Trophoblast cell (in vitro differentiated cells and primary cell): Measurements from ENCODE around the gene TDRD3.
"Not testable (repeated sequence)": the region's sequence is repeated elsewhere in the genome, so short reads cannot be mapped to it uniquely, and the experiment has no call there.

ENCODE experiments used
- DNase-seq, 2 donors: peaks; one replicate each; pipeline ENCODE4 v3.0.0-alpha.2; 2016
- H2AFZ ChIP-seq: 2 replicates; pipeline ENCODE4 v1.6.1; 2013; ENCODE audit warnings: low read length, moderate library complexity, mild to moderate bottlenecking; ENCODE audit not compliant: insufficient read depth, poor library complexity
- H2AK5ac ChIP-seq: 2 replicates; pipeline ENCODE4 v1.6.1; 2013; ENCODE audit warnings: mild to moderate bottlenecking, low read length
- H2BK120ac ChIP-seq: 2 replicates; pipeline ENCODE4 v1.6.1; 2013; ENCODE audit warnings: low read length, mild to moderate bottlenecking, moderate library complexity; ENCODE audit not compliant: insufficient read depth, poor library complexity
- H2BK12ac ChIP-seq: 2 replicates; pipeline ENCODE4 v1.6.1; 2013; ENCODE audit warnings: mild to moderate bottlenecking, low read length, moderate library complexity
- H2BK5ac ChIP-seq: 2 replicates; pipeline ENCODE4 v1.6.1; 2013; ENCODE audit warnings: low read length, low read depth, moderate library complexity, mild to moderate bottlenecking; ENCODE audit not compliant: poor library complexity
- H3K14ac ChIP-seq: 2 replicates; pipeline ENCODE4 v1.6.1; 2013; ENCODE audit warnings: mild to moderate bottlenecking, low read length
- H3K18ac ChIP-seq: 2 replicates; pipeline ENCODE4 v1.6.1; 2013; ENCODE audit warnings: mild to moderate bottlenecking, low read length
- H3K23ac ChIP-seq: 2 replicates; pipeline ENCODE4 v1.6.1; 2013; ENCODE audit warnings: low read length
- H3K27ac ChIP-seq: 2 replicates; pipeline ENCODE4 v1.5.1; 2013; ENCODE audit warnings: low read depth, mild to moderate bottlenecking, inconsistent platforms, low read length, moderate library complexity
- H3K27me3 ChIP-seq: 2 replicates; pipeline ENCODE4 v1.6.1; 2013; ENCODE audit warnings: inconsistent platforms, mild to moderate bottlenecking, low read length, moderate library complexity; ENCODE audit not compliant: insufficient read depth
- H3K36me3 ChIP-seq, 2 experiments: 1 replicate in 1 of 2; 2 replicates in 1 of 2; pipeline ENCODE4 v1.6.1; 2013; ENCODE audit warnings: low read length in 2 of 2, mild to moderate bottlenecking in 2 of 2, moderate library complexity in 1 of 2; ENCODE audit not compliant: insufficient read depth in 2 of 2, control insufficient read depth in 1 of 2
- H3K4ac ChIP-seq: 2 replicates; pipeline ENCODE4 v1.6.1; 2013; ENCODE audit warnings: low read depth, mild to moderate bottlenecking, low read length, moderate library complexity
- H3K4me1 ChIP-seq, 2 experiments: 1 replicate in 1 of 2; 2 replicates in 1 of 2; pipeline ENCODE4 v1.6.1; 2013; ENCODE audit warnings: low read length in 2 of 2, mild to moderate bottlenecking in 2 of 2, moderate library complexity in 1 of 2; ENCODE audit not compliant: insufficient read depth in 2 of 2, control insufficient read depth in 1 of 2
- H3K4me2 ChIP-seq: 2 replicates; pipeline ENCODE4 v1.6.1; 2013; ENCODE audit warnings: inconsistent platforms, mild to moderate bottlenecking, low read length, moderate library complexity
- H3K4me3 ChIP-seq: 2 replicates; pipeline ENCODE4 v1.5.1; 2013; ENCODE audit warnings: mild to moderate bottlenecking, low read depth, low read length, inconsistent platforms
- H3K79me1 ChIP-seq: one replicate; pipeline ENCODE4 v1.6.1; 2013; ENCODE audit warnings: low read length
- H3K79me2 ChIP-seq: 2 replicates; pipeline ENCODE4 v1.6.1; 2013; ENCODE audit warnings: low read length, mild to moderate bottlenecking; ENCODE audit not compliant: control insufficient read depth, insufficient read depth, poor library complexity
- H3K9ac ChIP-seq: 2 replicates; pipeline ENCODE4 v1.6.1; 2013; ENCODE audit warnings: mild to moderate bottlenecking, low read length
- H3K9me3 ChIP-seq: 2 replicates; pipeline ENCODE4 v1.6.1; 2013; ENCODE audit warnings: low read depth, mild to moderate bottlenecking, control low read depth, inconsistent platforms, low read length; ENCODE audit not compliant: insufficient read depth
- H4K12ac ChIP-seq: 2 replicates; pipeline ENCODE4 v1.6.1; 2013; ENCODE audit warnings: low read depth, mild to moderate bottlenecking, low read length, moderate library complexity
- H4K8ac ChIP-seq: 2 replicates; pipeline ENCODE4 v1.6.1; 2013; ENCODE audit warnings: low read depth, mild to moderate bottlenecking, low read length, moderate library complexity
- H4K91ac ChIP-seq: one replicate; pipeline ENCODE4 v1.6.1; 2013; ENCODE audit warnings: low read depth, mild to moderate bottlenecking, low read length, moderate library complexity
- WGBS: extraction: QIAGEN DNeasy Blood & Tissue Kit; methylation state at CpG from one replicate; pipeline ENCODE4 v1.1.7; 2013; ENCODE audit warnings: missing lambda C conversion rate; ENCODE audit not compliant: insufficient read length, insufficient coverage; ENCODE audit errors: extremely low coverage; 5-methylcytosine and 5-hydroxymethylcytosine counted together

TDRD3 gene

GRCh38 chr13:60407852-60408251 is 10.8 kb downstream of the TDRD3 start:
- no CpG with 5 or more reads among the region's 11 CpGs for WGBS
- H2AFZ ChIP-seq, DNase-seq, H3K18ac ChIP-seq, H3K27ac ChIP-seq, H2BK12ac ChIP-seq, H3K23ac ChIP-seq, H3K27me3 ChIP-seq, H4K12ac ChIP-seq, H2AK5ac ChIP-seq, H3K9me3 ChIP-seq, H3K4ac ChIP-seq, H3K36me3 ChIP-seq, H2BK5ac ChIP-seq, H3K4me3 ChIP-seq, H2BK120ac ChIP-seq, H3K9ac ChIP-seq, H4K8ac ChIP-seq, H3K79me1 ChIP-seq, H3K79me2 ChIP-seq, H4K91ac ChIP-seq, H3K4me1 ChIP-seq, H3K14ac ChIP-seq, H3K4me2 ChIP-seq: not testable (repeated sequence)

GRCh38 chr13:60409574-60410292 is 12.7 kb downstream of the TDRD3 start:
- H2BK5ac ChIP-seq, DNase-seq: not testable (repeated sequence)
- WGBS = no CpG with 5 or more reads among the region's 4 CpGs

GRCh38 chr13:60410299-60410698 is 13.3 kb downstream of the TDRD3 start:
- no peak overlapping the region for H2AK5ac ChIP-seq
- H2BK120ac ChIP-seq = no peak overlapping the region
- no peak overlapping the region for H2BK12ac ChIP-seq
- no peaks in the 10 kb centered on the region for H3K79me1 ChIP-seq
- no peak overlapping the region for H4K91ac ChIP-seq
- no peak overlapping the region for H3K4me3 ChIP-seq
- no peak overlapping the region for H3K23ac ChIP-seq
- no peaks in the 10 kb centered on the region for H3K9me3 ChIP-seq
- no peak overlapping the region for H4K8ac ChIP-seq
- no peak overlapping the region for H2BK5ac ChIP-seq
- H3K18ac ChIP-seq = no peak overlapping the region
- H3K9ac ChIP-seq = no peak overlapping the region
- H4K12ac ChIP-seq = no peak overlapping the region
- H3K36me3 ChIP-seq = peaks cover 0 to 2% of the 10 kb centered on the region in 2 experiments
- H3K79me2 ChIP-seq = no peaks in the 10 kb centered on the region
- no peaks in the 10 kb centered on the region for H3K4me1 ChIP-seq
- no peak overlapping the region for H2AFZ ChIP-seq
- no peak overlapping the region for H3K4me2 ChIP-seq
- WGBS = no CpG with 5 or more reads among the region's 3 CpGs
- no peak overlapping the region for H3K4ac ChIP-seq
- no peak overlapping the region for H3K27ac ChIP-seq
- H3K14ac ChIP-seq = no peak overlapping the region
- DNase-seq = no peak
- no peaks in the 10 kb centered on the region for H3K27me3 ChIP-seq

More at GRCh38 chr13:60409574-60410292, 12.7 kb downstream of the TDRD3 start:
- H3K4ac ChIP-seq, H3K9me3 ChIP-seq, H3K4me1 ChIP-seq, H3K27me3 ChIP-seq, H3K9ac ChIP-seq, H3K36me3 ChIP-seq, H3K27ac ChIP-seq, H4K12ac ChIP-seq, H2AFZ ChIP-seq, H3K4me2 ChIP-seq, H3K23ac ChIP-seq, H3K79me1 ChIP-seq, H3K18ac ChIP-seq, H4K8ac ChIP-seq, H3K4me3 ChIP-seq, H2BK12ac ChIP-seq, H2BK120ac ChIP-seq, H4K91ac ChIP-seq, H3K14ac ChIP-seq, H3K79me2 ChIP-seq, H2AK5ac ChIP-seq: not testable (repeated sequence)

- Histone ChIP-seq H4K12ac (no peak overlapping the region), H3K4me2 (no peak overlapping the region), H3K9me3 (no peaks in the 10 kb centered on the region), H3K79me2 (no peaks in the 10 kb centered on the region), H2AK5ac (no peak overlapping the region), H3K9ac (no peak overlapping the region), H3K4me3 (no peak overlapping the region), H2BK120ac (no peak overlapping the region), H3K4ac (no peak overlapping the region), H3K79me1 (no peaks in the 10 kb centered on the region), H3K4me1 (no peaks in the 10 kb centered on the region), H3K14ac (no peak overlapping the region), H2BK5ac (no peak overlapping the region), H2AFZ (no peak overlapping the region), H4K8ac (no peak overlapping the region), H3K36me3 (peaks cover 0 to 2% of the 10 kb centered on the region in 2 experiments), H3K23ac (no peak overlapping the region), H4K91ac (no peak overlapping the region), H3K18ac (no peak overlapping the region), H3K27me3 (no peaks in the 10 kb centered on the region), H3K27ac (no peak overlapping the region), H2BK12ac (no peak overlapping the region)
- DNase-seq = peak in 1 of 2 donors; percentile 6
- no CpG with 5 or more reads among the region's 1 CpG for WGBS
Measured at GRCh38 chr13:60411464-60411863, 14.4 kb downstream of the TDRD3 start.
